HG03280 (cell line): ENCODE measurements around the gene FAM20A.
"Not testable (repeated sequence)": the region's sequence is repeated elsewhere in the genome, so short reads cannot be mapped to it uniquely, and the experiment has no call there.

ENCODE experiments used
- ATAC-seq: cut with Tn5 transposase; IDR thresholded peaks from one replicate; pipeline ENCODE4 v1.9.1; 2021; ENCODE audit warnings: mild to moderate bottlenecking, moderate library complexity; ENCODE audit not compliant: unreplicated experiment

The FAM20A gene

DNA sequence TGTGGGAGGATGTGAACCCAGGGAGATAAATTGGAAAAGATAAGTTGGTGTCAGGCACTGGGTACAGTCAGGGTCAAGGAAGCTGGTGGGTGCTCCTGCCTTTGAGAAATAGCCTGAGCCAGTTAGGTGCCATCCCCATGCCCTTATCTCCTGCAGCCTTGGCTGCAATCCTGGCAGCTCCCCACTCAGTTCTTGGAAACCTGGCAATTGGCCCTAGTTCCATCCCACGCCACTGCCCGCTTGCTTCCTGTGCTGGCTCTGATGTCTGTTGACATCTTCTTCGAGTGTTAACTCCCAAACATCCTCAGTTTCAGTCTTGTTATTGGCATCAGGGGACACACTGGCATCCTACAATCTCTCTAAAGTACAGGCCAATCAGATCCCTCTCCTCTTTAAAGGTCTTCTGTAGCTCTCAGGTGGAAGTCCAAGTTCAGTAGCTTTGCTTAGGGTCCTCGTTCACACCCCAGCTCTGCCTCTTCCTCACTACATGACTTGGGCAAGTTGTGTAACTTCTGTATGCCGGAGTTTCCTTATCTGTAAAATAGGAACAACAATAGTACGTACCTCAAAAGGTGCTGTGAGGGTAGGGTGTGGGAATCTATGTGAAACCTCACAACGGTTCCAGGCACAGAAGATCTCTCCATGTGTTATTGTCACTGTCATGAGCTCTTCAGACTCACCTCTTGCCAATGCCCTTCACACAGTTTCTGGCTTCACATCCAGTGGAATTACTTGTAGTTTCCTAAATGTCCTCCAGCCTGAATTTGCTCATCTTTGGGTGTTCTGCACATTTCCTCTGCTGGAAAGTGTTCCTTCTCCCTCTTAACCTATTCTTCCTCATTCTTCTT is 102.5 kb downstream of the FAM20A start:
- no peak for ATAC-seq

DNA sequence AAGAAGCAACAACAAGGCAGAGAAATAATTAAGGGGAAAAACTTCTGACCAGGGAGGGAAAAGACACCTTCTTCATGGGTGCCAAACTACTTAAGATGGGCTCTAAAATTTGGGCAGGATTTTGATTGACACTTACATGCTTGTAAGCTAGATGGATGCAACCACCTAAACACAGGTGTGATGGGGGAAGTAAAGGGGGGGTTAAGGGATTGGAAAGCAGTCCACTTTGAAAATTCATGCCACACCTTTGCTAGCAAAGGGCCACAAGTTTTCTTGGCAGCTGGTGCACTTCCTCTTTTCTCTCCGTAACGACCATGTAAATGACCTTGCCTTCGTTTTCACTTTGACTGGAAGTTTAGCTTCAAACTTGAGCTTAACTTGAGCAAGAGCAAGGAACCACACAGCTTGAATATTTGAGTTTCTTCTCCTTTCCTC is 103.3 kb downstream of the FAM20A start:
- peak; percentile 91 for ATAC-seq

GRCh38 chr17:68495081-68495480 is 106.1 kb downstream of the FAM20A start:
- no peak for ATAC-seq

DNA sequence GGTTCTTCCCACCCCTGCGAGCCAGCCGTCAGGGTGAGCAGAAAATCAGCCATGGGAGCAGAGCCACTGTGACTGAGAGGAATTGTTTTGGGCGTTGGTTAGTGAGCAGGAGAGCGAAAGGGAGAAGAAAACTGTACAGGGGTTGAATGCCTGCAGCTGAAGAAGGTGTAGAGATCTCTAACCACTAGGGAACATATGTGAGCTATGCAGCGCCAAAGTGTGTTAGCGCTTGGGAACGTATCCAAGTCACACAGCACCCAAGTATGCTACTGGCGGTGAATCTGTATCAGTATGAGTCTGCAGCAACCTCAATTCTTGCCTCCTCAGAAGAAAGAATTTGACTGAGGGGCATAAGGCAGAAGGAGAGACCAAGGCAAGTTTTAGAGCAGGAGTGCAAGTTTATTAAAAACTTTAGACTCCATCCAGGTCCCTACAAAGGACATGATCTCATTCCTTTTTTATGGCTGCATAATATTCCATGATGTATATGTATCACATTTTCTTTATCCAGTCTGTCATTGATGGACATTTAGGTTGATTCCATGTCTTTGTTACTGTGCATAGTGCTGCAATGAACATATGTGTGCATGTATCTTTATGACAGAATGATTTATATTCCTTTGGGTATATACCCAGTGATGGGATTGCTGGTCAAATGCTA is 108.6 kb downstream of the FAM20A start:
- ATAC-seq: not testable (repeated sequence)

DNA sequence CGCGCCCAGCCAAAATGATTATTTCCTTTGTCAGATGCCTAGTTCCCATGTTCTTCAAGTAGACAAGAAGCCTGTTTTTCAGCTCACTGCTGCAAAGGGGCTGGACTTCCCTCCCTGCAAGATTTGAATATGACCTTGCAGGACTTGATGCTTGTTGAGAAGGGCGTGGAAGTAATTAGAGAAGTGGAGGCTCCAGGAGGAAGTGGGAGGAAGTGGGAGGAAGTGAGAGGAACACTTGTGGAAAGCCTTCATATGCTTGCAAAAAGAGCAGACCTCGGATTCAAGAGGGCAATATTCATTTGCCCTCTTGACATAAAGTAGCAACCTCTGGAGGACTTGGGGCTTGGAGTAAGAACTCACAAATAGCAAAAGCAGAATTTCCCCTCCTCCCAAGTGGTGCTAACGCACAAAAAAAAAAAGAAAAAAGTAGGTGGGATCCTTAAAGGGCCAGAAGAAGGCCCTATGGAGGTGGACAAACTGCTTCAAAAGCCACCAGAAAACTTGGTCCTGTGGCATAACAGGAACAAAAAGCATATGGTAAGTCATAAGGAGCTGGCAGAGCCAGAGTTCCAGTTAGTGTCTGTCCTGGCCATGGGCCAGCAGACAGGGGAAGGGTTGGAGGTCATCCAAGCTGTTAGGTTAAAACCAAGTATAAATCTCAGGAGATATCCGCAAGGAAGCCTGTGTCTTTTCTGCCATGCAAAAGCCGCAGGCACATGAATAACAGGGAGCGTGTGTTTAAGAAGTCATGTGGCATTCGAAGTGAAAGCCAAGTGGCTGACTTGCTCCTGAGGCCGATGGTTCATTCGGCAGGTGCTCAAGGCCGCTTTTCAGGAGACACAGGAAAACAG is 109.6 kb downstream of the FAM20A start:
- ATAC-seq: no peak

DNA sequence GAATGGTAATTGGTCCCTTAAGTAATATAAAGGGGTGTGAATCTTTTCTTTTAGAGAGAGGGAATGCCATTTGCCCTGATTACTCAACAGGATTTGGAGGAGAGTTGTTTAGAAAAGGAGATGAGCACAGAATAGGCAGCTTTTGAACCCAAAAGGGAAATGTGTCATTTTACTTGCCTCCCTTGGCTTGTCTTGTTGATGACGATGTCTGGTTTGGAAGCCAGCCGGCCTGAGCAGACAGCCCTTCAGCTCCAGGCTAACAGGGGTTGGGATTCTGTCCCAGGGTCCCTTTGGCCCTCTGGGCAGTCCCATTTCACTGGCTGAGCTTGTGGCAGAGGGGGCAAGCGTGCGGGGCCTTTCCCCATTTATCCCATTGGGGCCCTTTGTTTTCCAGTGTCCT is 111.2 kb downstream of the FAM20A start:
- ATAC-seq: no peak
